K562 (cell line): ENCODE measurements around the gene SLC25A45. TPM values are rescaled to one million over a fixed set of nuclear protein-coding genes. Genes with fewer than 3 reads are reported as not detected.
A peak's percentile ranks its signal among the peaks of the same experiment; 100 is the strongest.

ENCODE experiments used
- CEBPB ChIP-seq: fragments of 450-650 bp; IDR thresholded peaks from 2 replicates; pipeline ENCODE4 v1.6.1; 2016; ENCODE audit warnings: missing genetic modification characterization, missing compliant biosample characterization
- CHCHD3 ChIP-seq: fragments of 250-450 bp; sonication (Bioruptor Pico); IDR thresholded peaks from 2 replicates; pipeline ENCODE4 v2.1.2; 2022; ENCODE audit warnings: mild to moderate bottlenecking
- CHD1 ChIP-seq: fragments of 200-600 bp; sonication (generic); IDR thresholded peaks from one replicate; pipeline ENCODE4 v1.6.1; 2012; ENCODE audit warnings: mild to moderate bottlenecking, moderate library complexity, low read length, inconsistent platforms
- HEY1 ChIP-seq: fragments of 250-450 bp; sonication (Bioruptor Pico); IDR thresholded peaks from 2 replicates; pipeline ENCODE4 v1.5.0; 2020; ENCODE audit warnings: mild to moderate bottlenecking, moderate library complexity, borderline replicate concordance
- HNRNPUL1 ChIP-seq: fragments of 200-400 bp; formaldehyde crosslinking; IDR thresholded peaks from 2 replicates; pipeline ENCODE4 v1.6.1; 2017; ENCODE audit warnings: low read length
- KAT8 ChIP-seq: fragments of 450-650 bp; IDR thresholded peaks from 2 replicates; pipeline ENCODE4 v1.6.1; 2016; ENCODE audit warnings: low read depth, mild to moderate bottlenecking
- MAFF ChIP-seq: IDR thresholded peaks from 2 replicates; pipeline ENCODE4 v1.6.1; 2012; ENCODE audit warnings: low read length, improper control_type of control experiment
- MAFK ChIP-seq: IDR thresholded peaks from 2 replicates; pipeline ENCODE4 v1.6.1; 2011; ENCODE audit warnings: low read length, improper control_type of control experiment
- MNT ChIP-seq, 2 experiments: fragments of 450-650 bp; conservative IDR thresholded peaks; 2 replicates each; pipeline ENCODE4 v1.6.1; 2017; ENCODE audit warnings: mild to moderate bottlenecking in 2 of 2, moderate library complexity in 2 of 2
- NKRF ChIP-seq: fragments of 450-650 bp; IDR thresholded peaks from 2 replicates; pipeline ENCODE4 v1.6.1; 2016; ENCODE audit warnings: borderline replicate concordance
- NR4A1 ChIP-seq, 2 experiments: fragments of 250-450 bp in 1 of 2; fragments of 450-650 bp in 1 of 2; sonication (Bioruptor Pico) in 1 of 2; IDR thresholded peaks; 2 replicates each; pipeline versions ENCODE4 v1.4.0 to v1.6.1; 2016 to 2020; ENCODE audit warnings: mild to moderate bottlenecking in 2 of 2, missing compliant biosample characterization in 1 of 2, missing genetic modification characterization in 1 of 2, moderate library complexity in 1 of 2
- PML ChIP-seq: IDR thresholded peaks from 2 replicates; pipeline ENCODE4 v1.6.1; 2012; ENCODE audit warnings: low read length, inconsistent platforms
- SMC3 ChIP-seq: conservative IDR thresholded peaks from 2 replicates; pipeline ENCODE4 v1.6.1; 2011; ENCODE audit warnings: low read depth, low read length, improper control_type of control experiment; ENCODE audit not compliant: insufficient read depth
- SNRNP70 ChIP-seq: fragments of 200-400 bp; formaldehyde crosslinking; optimal IDR thresholded peaks from 2 replicates; pipeline ENCODE3; 2017; ENCODE audit warnings: low read depth, low read length
- TCF7 ChIP-seq: sonication (generic); IDR thresholded peaks from 2 replicates; pipeline ENCODE4 v1.6.1; 2016; ENCODE audit warnings: antibody characterized with exemption, borderline replicate concordance
- ZBTB49 ChIP-seq: sonication (generic); formaldehyde crosslinking; IDR thresholded peaks from 2 replicates; pipeline ENCODE4 v1.8.0; 2022; ENCODE audit warnings: missing genetic modification reagents, mild to moderate bottlenecking, borderline replicate concordance
- ZFPM2 ChIP-seq: fragments of 250-450 bp; sonication (Bioruptor Pico); IDR thresholded peaks from 2 replicates; pipeline ENCODE4 v1.5.1; 2022; ENCODE audit warnings: mild to moderate bottlenecking
- ZNF586 ChIP-seq: fragments of 450-650 bp; formaldehyde crosslinking; conservative IDR thresholded peaks from 2 replicates; pipeline ENCODE4 v1.4.0; 2020; ENCODE audit warnings: mild to moderate bottlenecking, moderate library complexity
- ZNF696 ChIP-seq: fragments of 250-450 bp; sonication (Bioruptor Pico); conservative IDR thresholded peaks from 2 replicates; pipeline ENCODE4 v1.4.0; 2020; ENCODE audit warnings: mild to moderate bottlenecking, moderate library complexity
- polyA plus RNA-seq, 8 experiments: library from polyadenylated mRNA; depleted of rRNA in 4 of 8; stranded (reverse) in 5 of 8; unstranded in 3 of 8; fragments of >200 nt; fragmentation: Nextera tagmentation in 2 of 8; fragmentation: Illumina TruSeq in 1 of 8; extraction: Ambion mirVana in 2 of 8; extraction: Trizol in 1 of 8; gene quantifications; 2 replicates each; pipeline versions ENCODE4 v1.2.1 to v1.2.3, GENCODE V29; 2011 to 2014; ENCODE audit warnings: inconsistent platforms in 1 of 8, missing spikeins in 1 of 8
- total RNA-seq, 7 experiments: library from RNA; depleted of rRNA in 6 of 7; stranded (reverse); fragments of >200 nt in 6 of 7; fragmentation: Illumina TruSeq in 2 of 7; extraction: Trizol in 2 of 7; gene quantifications; 2 replicates each; pipeline versions ENCODE4 v1.2.1 to v1.2.3, GENCODE V29; 2011 to 2021; ENCODE audit warnings: low replicate concordance in 1 of 7
- TF ChIP-seq, protein P1 (sequence below): fragments of 450-650 bp; formaldehyde crosslinking; IDR thresholded peaks from 2 replicates; pipeline ENCODE4 v1.4.0; 2022; ENCODE audit warnings: missing genetic modification characterization

SLC25A45 gene
- total and polyA plus RNA-seq, 9 of the 15 experiments (the other 6 are each of a cell fraction or from before 2014, with no cell fraction given), result 0.15 to 2.3 (median 0.68) TPM

- TF ChIP-seq ZBTB49 (CRISPR knock-in tag), result no peak
- no peak for TF ChIP-seq MNT (conservative IDR thresholded peaks at IDR 0.05)
- TF ChIP-seq ZNF696 (CRISPR knock-in tag), result no peak; the same call in 1 of the 2 replicates
- TF ChIP-seq MAFK, result peak; percentile 41
- peak; percentile 42; the same call in 1 of the 2 replicates for TF ChIP-seq NR4A1 (CRISPR knock-in tag; IDR thresholded peaks at IDR 0.05)
- TF ChIP-seq NR4A1 (tag; IDR thresholded peaks at IDR 0.05), result no peak
- no peak for TF ChIP-seq HEY1 (CRISPR knock-in tag)
- TF ChIP-seq TCF7, result no peak
- TF ChIP-seq ZFPM2 (CRISPR knock-in tag), result 0 out of 2 replicates have a peak, but pooled peaks have one; percentile 5
- TF ChIP-seq NKRF, result no peak; the same call in 1 of the 2 replicates
- TF ChIP-seq SNRNP70, result peak; percentile 91
- TF ChIP-seq CHD1, result peak; percentile 100
- TF ChIP-seq, protein P1, sequence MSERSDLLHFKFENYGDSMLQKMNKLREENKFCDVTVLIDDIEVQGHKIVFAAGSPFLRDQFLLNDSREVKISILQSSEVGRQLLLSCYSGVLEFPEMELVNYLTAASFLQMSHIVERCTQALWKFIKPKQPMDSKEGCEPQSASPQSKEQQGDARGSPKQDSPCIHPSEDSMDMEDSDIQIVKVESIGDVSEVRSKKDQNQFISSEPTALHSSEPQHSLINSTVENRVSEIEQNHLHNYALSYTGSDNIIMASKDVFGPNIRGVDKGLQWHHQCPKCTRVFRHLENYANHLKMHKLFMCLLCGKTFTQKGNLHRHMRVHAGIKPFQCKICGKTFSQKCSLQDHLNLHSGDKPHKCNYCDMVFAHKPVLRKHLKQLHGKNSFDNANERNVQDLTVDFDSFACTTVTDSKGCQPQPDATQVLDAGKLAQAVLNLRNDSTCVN (CRISPR knock-in tag), result peak; percentile 88; the same call in 1 of the 2 replicates
- 0 out of 2 replicates have a peak, but pooled peaks have one; percentile 31 for TF ChIP-seq SMC3
- TF ChIP-seq KAT8, result no peak
- TF ChIP-seq CHCHD3 (CRISPR knock-in tag), result 0 out of 2 replicates have a peak, but pooled peaks have one; percentile 37
- TF ChIP-seq CEBPB (tag), result no peak
- no peak for TF ChIP-seq ZNF586
- peak; percentile 93 for TF ChIP-seq HNRNPUL1
- TF ChIP-seq PML, result peak; percentile 6
- peak; percentile 39 for TF ChIP-seq MAFF
Measured at GRCh38 chr11:65425105-65425970, 42.9 kb upstream of the SLC25A45 start (continued).
